Ovary (tissue), 9 donors: Measurements from ENCODE around the gene NRARP. TPM values are rescaled to one million over a fixed set of nuclear protein-coding genes. Genes with fewer than 3 reads are reported as not detected.
A peak's percentile ranks its signal among the peaks of the same experiment; 100 is the strongest.

ENCODE experiments used
- DNase-seq, 5 donors: peaks; one replicate each; pipeline ENCODE4 v3.0.0-alpha.2; 2019 to 2020
- H3K27ac ChIP-seq, 2 donors: fragments of 200-600 bp; one replicate each; pipeline versions ENCODE4 v1.5.1 to v1.8.0; 2019 to 2022
- H3K27me3 ChIP-seq: fragments of 200-600 bp; one replicate; pipeline ENCODE4 v1.8.0; 2022
- H3K36me3 ChIP-seq: fragments of 200-600 bp; sonication (generic); one replicate; pipeline ENCODE4 v1.5.1; 2019
- H3K4me1 ChIP-seq: one replicate; pipeline ENCODE4 v1.8.1; 2013; ENCODE audit warnings: mild to moderate bottlenecking, moderate library complexity; ENCODE audit not compliant: insufficient read depth
- H3K4me3 ChIP-seq: fragments of 200-600 bp; sonication (generic); one replicate; pipeline ENCODE4 v1.5.1; 2017
- H3K9me3 ChIP-seq, 2 donors: fragments of 200-600 bp in 1 of 2; sonication (generic) in 1 of 2; one replicate each; pipeline versions ENCODE4 v1.5.1 to v1.8.1; 2013 to 2019; ENCODE audit warnings: mild to moderate bottlenecking in 1 of 2, moderate library complexity in 1 of 2
- EP300 ChIP-seq: sonication (generic); formaldehyde crosslinking; IDR thresholded peaks from one replicate; pipeline ENCODE4 v1.6.1; 2017; ENCODE audit warnings: antibody characterized with exemption
- POLR2A ChIP-seq: fragments of 450-650 bp; IDR thresholded peaks from one replicate; pipeline ENCODE4 v1.6.1; 2017; ENCODE audit warnings: antibody characterized with exemption, mild to moderate bottlenecking, moderate library complexity
- WGBS, 3 donors: extraction: QIAGEN DNeasy Blood & Tissue Kit in 1 of 3; methylation state at CpG; one replicate each; pipeline versions ENCODE4 v1.1.5 to v1.1.7; 2013 to 2017; 5-methylcytosine and 5-hydroxymethylcytosine counted together
- intact Hi-C, 4 donors: fragments of 100-400 bp; cut with DNase I; formaldehyde crosslinking; loops; one replicate each; pipeline versions ENCODE4 v1.11.0 to v1.15.1; 2022 to 2023
- polyA plus RNA-seq, 2 donors: library from polyadenylated mRNA; stranded (reverse); fragments of 200-250 nt in 1 of 2; fragments of 350-450 nt in 1 of 2; fragmentation: Illumina TruSeq in 1 of 2; extraction: RNeasy Lipid Tissue Mini Kit (QIAGEN cat#74804) in 1 of 2; gene quantifications; one replicate each; pipeline ENCODE4 v1.2.3, GENCODE V29; 2013 to 2014
- total RNA-seq, 7 donors: library from RNA; depleted of rRNA in 2 of 7; stranded (reverse); fragments of >200 nt in 2 of 7; fragmentation: NEBNext Ultra II Directional in 3 of 7; extraction: Animal tissue kit (Norgen Biotek cat#: 25700) in 3 of 7; gene quantifications; one replicate each; pipeline versions ENCODE4 v1.1.0 to v1.2.4, GENCODE V29; 2016 to 2023
- TF ChIP-seq, protein P1 (sequence below), 3 donors: fragments of 450-650 bp in 2 of 3; fragments of 200-600 bp in 1 of 3; IDR thresholded peaks; one replicate each; pipeline versions ENCODE4 v1.5.1 to v1.8.0; 2016 to 2022; ENCODE audit warnings: antibody characterized with exemption in 3 of 3, mild to moderate bottlenecking in 1 of 3
- donor health status: DM: no; HTN: no; CAD: no; lungs with moderate emphysema.
- donor health status: DM: no; HTN: no; CAD: no.
- donor health status: Bipolar disorder and iron deficiency.
- donor health status: DM: yes; HTN: yes; CAD: no.
- donor health status: DM: no; HTN: no; CAD: no.
- donor health status: DM: yes; HTN: yes; CAD: no.

Gene NRARP
- total and polyA plus RNA-seq, 9 donors = 1.3 to 13.8 (median 3.7) TPM

DNA sequence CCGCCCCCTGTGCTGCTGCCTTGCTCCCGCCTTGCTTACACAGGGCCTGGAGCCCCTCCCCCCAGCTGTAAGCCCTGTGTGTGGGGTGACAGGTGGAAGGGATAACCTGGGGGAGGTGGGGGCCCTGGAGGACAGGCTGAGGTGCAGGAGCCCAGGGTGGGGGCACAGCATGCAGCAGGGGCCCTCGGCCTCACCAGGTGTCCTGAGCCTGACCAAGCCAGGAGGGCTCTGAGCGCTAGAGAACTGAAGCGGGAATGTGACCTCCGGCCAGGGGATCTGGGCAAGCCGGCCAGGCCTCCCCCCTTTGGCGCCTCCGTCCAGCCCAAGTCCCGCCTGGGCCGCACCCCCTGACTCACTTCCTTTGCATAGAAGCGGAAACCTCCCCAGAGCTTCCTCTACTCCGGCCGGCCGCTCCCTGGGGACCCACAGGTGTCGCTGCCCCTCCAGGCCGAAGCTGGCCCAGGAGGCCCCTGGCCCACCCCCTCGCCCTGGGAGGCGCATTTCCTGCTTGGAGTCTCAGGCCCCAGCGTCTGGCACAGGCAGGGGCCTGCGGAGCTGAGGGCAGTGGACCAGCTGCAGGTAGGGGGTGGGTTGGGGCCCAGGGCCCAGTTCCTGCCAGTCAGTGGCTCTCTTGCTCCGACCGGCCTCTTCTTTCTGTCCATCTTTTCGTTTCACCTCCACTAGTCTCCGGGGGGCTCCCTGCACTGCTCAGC lies 24.6 kb downstream of the NRARP start, which contains the start of gene TOR4A:
Gene TOR4A (plus strand): TSS at position 398 of the 713 bp plus-strand sequence. CDS start 964 bp downstream, outside the sequence.
- no peaks in the 10 kb centered on the region for H3K27me3 ChIP-seq
- peak; percentile 78 to 87 (median 85) for DNase-seq
- 2 to 6% (median 2%) methylated on average over 21 to 25 of the region's 25 CpGs for WGBS, 3 donors
- intact Hi-C loops = no loop called here
- TF ChIP-seq POLR2A = peak; percentile 12
- TF ChIP-seq, protein P1, sequence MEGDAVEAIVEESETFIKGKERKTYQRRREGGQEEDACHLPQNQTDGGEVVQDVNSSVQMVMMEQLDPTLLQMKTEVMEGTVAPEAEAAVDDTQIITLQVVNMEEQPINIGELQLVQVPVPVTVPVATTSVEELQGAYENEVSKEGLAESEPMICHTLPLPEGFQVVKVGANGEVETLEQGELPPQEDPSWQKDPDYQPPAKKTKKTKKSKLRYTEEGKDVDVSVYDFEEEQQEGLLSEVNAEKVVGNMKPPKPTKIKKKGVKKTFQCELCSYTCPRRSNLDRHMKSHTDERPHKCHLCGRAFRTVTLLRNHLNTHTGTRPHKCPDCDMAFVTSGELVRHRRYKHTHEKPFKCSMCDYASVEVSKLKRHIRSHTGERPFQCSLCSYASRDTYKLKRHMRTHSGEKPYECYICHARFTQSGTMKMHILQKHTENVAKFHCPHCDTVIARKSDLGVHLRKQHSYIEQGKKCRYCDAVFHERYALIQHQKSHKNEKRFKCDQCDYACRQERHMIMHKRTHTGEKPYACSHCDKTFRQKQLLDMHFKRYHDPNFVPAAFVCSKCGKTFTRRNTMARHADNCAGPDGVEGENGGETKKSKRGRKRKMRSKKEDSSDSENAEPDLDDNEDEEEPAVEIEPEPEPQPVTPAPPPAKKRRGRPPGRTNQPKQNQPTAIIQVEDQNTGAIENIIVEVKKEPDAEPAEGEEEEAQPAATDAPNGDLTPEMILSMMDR (IDR thresholded peaks at IDR 0.05) = no peak
- H3K4me1 ChIP-seq = peaks cover 12% of the 10 kb centered on the region
- H3K36me3 ChIP-seq = no peaks in the 10 kb centered on the region
- H3K27ac ChIP-seq = peak within 1 kb of the TSS; percentile 74 to 87
- H3K9me3 ChIP-seq = no peaks in the 10 kb centered on the region
- peak within 1 kb of the TSS; percentile 47 for H3K4me3 ChIP-seq

DNA sequence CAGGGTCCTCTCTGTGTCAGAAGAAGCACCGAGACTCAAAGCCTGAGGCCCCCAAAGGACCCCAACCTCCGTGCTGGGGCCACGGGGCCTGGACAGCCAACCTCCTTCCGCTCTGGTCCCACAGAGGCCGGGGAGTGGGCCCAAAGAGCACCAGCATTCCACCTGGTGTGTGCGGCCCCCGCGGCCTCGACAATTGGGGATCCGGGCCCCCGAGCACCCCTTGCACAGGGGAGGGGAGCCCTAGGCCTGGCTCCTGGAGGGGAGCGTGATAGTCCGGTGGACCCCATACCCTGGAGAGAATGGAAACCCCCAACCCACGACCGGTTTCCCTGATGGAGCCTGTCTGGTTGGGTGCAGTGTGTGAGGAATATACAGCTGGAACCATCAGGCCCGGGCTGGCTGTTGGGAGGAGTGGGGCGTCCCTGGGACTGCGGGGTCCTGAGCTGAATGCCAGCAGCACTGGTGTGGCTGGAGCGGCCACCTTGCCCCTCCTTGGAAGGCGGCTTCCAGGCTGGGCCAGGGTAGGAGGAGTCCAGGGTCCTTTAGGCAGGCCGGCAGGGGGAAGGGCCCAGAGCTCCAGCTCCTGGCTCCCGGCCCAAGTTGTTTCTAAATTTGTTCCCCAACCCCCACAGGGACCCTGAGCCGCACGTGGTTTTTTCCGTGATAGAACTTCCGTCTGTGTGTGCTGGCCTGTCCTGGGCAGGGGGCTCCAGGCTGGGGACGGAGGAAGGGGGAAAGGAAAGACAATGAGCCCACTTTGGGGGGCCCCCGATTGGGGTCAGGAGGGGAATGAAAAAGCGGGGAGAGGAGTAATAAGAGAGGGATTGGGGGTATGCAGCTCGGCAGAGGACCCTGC lies 25.4 kb downstream of the NRARP start:
- H3K27ac ChIP-seq = peak overlapping the region; percentile 74 to 87
- DNase-seq = peak; percentile 88 to 91 (median 90)
- intact Hi-C loops = no loop called here

DNA sequence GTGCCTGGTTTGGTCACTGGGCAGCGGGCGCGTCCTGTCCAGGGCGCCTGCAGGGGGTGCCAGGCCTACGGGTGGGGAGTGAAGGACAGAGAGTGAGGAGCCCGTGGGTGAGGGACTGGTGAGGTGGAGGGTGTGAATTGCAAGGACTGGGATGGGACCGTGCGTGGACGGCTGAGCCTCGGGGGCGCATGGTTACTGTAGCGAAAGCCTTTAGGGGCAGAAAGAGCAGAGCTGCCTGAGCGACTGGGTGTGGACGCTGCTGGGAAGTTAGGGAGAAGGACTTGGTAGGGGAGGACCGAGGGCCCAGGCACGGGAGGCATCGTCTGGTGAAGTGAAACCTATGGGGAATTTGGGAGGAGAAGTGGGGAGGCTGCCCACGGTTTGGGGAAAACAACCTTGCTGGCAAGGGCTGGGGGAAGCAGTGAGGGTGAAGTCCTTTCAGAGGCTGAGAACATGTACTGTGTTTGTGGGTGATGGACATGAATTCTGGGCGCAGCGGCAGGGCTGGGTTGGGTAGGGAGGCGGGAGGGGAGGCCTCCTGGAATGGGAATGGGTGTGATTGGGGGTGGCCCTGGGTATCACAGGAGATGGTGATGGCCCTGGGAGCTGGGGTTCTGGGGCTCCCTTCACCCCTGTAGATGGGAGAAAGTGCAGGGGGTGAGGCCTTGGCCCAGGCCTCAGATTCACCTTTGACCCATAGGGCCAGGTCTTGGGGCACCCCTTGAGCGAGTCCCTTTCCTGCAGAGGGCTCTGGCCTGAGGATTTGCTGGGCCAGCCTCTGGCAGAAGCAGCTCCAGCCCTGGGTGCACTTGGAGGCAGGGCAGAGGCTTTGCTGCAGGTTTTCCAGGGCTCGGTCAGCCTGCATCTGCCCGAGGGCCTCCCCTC lies 26.2 kb downstream of the NRARP start:
- no peaks in the 10 kb centered on the region for H3K9me3 ChIP-seq
- intact Hi-C loops = no loop called here
- no peak overlapping the region for H3K4me3 ChIP-seq
- TF ChIP-seq, protein P1 (IDR thresholded peaks at IDR 0.05) = no peak
- no peak for TF ChIP-seq EP300
- no peak for TF ChIP-seq POLR2A
- peaks cover 12% of the 10 kb centered on the region for H3K4me1 ChIP-seq
- 81 to 84% (median 83%) methylated on average over 24 of the region's 24 CpGs for WGBS, 3 donors
- H3K27ac ChIP-seq = no peak overlapping the region
- H3K27me3 ChIP-seq = no peaks in the 10 kb centered on the region
- H3K36me3 ChIP-seq = no peaks in the 10 kb centered on the region
- DNase-seq = peak in 3 of 5 donors; percentile 21 to 41 (median 30)

More for the DNA sequence above, 25.4 kb downstream of the NRARP start:
- 30 to 38% (median 36%) methylated on average over 22 to 30 of the region's 30 CpGs for WGBS, 3 donors
- no peaks in the 10 kb centered on the region for H3K9me3 ChIP-seq
- H3K36me3 ChIP-seq = no peaks in the 10 kb centered on the region
- H3K27me3 ChIP-seq = no peaks in the 10 kb centered on the region
- H3K4me1 ChIP-seq = peaks cover 12% of the 10 kb centered on the region
- no peak for TF ChIP-seq EP300
- TF ChIP-seq, protein P1 (IDR thresholded peaks at IDR 0.05) = no peak
- no peak for TF ChIP-seq POLR2A
- H3K4me3 ChIP-seq = peak overlapping the region; percentile 47

DNA sequence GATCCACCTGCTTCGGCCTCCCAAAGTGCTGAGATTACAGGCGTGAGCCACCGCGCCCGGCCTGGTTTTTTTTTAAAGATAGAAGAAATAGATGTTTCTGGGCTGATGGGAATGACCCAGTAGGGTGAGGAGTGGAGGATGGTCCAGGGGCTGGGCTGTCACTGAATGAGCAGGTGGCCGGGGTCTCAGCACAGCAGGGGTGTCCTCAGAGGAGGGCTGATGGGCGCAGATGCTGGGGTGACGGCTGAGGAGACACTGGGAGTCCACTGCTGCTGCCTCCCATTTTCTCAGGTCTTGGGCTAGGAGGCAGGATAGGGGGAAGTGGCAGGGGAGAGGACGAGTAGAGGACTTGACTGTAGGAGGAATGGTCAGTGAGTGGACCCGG lies 26.9 kb downstream of the NRARP start:
- H3K9me3 ChIP-seq = no peaks in the 10 kb centered on the region
- no peaks in the 10 kb centered on the region for H3K27me3 ChIP-seq
- no peak overlapping the region for H3K4me3 ChIP-seq
- no peak overlapping the region for H3K27ac ChIP-seq
- H3K36me3 ChIP-seq = no peaks in the 10 kb centered on the region
- intact Hi-C loops = no loop called here
- 79 to 91% (median 88%) methylated on average over 10 of the region's 10 CpGs for WGBS, 3 donors
- peak in 1 of 5 donors; percentile 19 for DNase-seq
- peaks cover 12% of the 10 kb centered on the region for H3K4me1 ChIP-seq
- TF ChIP-seq EP300 (no peak), POLR2A (no peak)
- TF ChIP-seq, protein P1 (IDR thresholded peaks at IDR 0.05) = no peak
